NOMO-1 treated with dmso at 0.1 percent for 144 hours (cell line): ENCODE data around the gene TSC2.

Experiments
- DNase-seq: peaks from one replicate; lab custom pipeline; 2025; ENCODE audit not compliant: unreplicated experiment; lab: John Stamatoyannopoulos, UW

Gene TSC2

GRCh38 chr16:2042986-2043666, 4.7 kb upstream of the TSC2 start:
- no peak for DNase-seq

- no peak for DNase-seq
Observed at GRCh38 chr16:2043667-2044451, 3.9 kb upstream of the TSC2 start.

GRCh38 chr16:2044541-2044940, 3.2 kb upstream of the TSC2 start:
- no peak for DNase-seq

GRCh38 chr16:2045965-2046892, 1.6 kb upstream of the TSC2 start:
- DNase-seq = no peak

GRCh38 chr16:2046893-2047329, 874 bp upstream of the TSC2 start:
- no peak for DNase-seq

GRCh38 chr16:2048116-2048543, 345 bp downstream of the TSC2 start:
- DNase-seq = no peak

GRCh38 chr16:2053211-2053610, 5.4 kb downstream of the TSC2 start:
- DNase-seq = no peak

- no peak for DNase-seq
Observed at GRCh38 chr16:2053897-2054296, 6.1 kb downstream of the TSC2 start.

GRCh38 chr16:2054543-2055245, 6.9 kb downstream of the TSC2 start:
- no peak for DNase-seq

- no peak for DNase-seq
Observed at GRCh38 chr16:2056077-2056476, 8.3 kb downstream of the TSC2 start.

- no peak for DNase-seq
Observed at GRCh38 chr16:2056681-2057407, 9.1 kb downstream of the TSC2 start.

GRCh38 chr16:2057438-2057837, 9.7 kb downstream of the TSC2 start:
- DNase-seq = no peak

- no peak for DNase-seq
Observed at GRCh38 chr16:2058420-2058819, 10.6 kb downstream of the TSC2 start.

- DNase-seq = no peak
Observed at GRCh38 chr16:2058872-2059271, 11.1 kb downstream of the TSC2 start.

- DNase-seq = no peak
Observed at GRCh38 chr16:2060346-2060745, 12.6 kb downstream of the TSC2 start.

- DNase-seq = no peak
Observed at GRCh38 chr16:2061023-2061422, 13.2 kb downstream of the TSC2 start.

- no peak for DNase-seq
Observed at GRCh38 chr16:2061526-2061925, 13.7 kb downstream of the TSC2 start.

GRCh38 chr16:2062801-2063200, 15.0 kb downstream of the TSC2 start:
- no peak for DNase-seq

GRCh38 chr16:2063861-2064260, 16.1 kb downstream of the TSC2 start:
- DNase-seq = no peak

- no peak for DNase-seq
Observed at GRCh38 chr16:2064368-2064945, 16.7 kb downstream of the TSC2 start.
